HEK293 (cell line): ENCODE results near the gene P2RX6.

Source experiments
- MEIS1 ChIP-seq: sonication (generic); formaldehyde crosslinking; IDR thresholded peaks from 2 replicates; pipeline ENCODE4 v1.8.1; 2022; ENCODE audit warnings: missing genetic modification reagents, mild to moderate bottlenecking, borderline replicate concordance
- ZNF114 ChIP-seq: fragments of 450-650 bp; formaldehyde crosslinking; IDR thresholded peaks from 2 replicates; pipeline ENCODE4 v1.5.0; 2017; ENCODE audit warnings: missing biosample characterization, missing genetic modification characterization
- ZNF202 ChIP-seq: fragments of 450-650 bp; formaldehyde crosslinking; IDR thresholded peaks from 2 replicates; pipeline ENCODE4 v1.5.1; 2016; ENCODE audit warnings: missing biosample characterization, missing genetic modification characterization, borderline replicate concordance
- ZNF521 ChIP-seq: fragments of 450-650 bp; formaldehyde crosslinking; IDR thresholded peaks from 2 replicates; pipeline ENCODE4 v1.5.1; 2017; ENCODE audit warnings: missing biosample characterization, mild to moderate bottlenecking, missing genetic modification characterization
- ZNF76 ChIP-seq: fragments of 450-650 bp; formaldehyde crosslinking; IDR thresholded peaks from 2 replicates; pipeline ENCODE4; 2016; ENCODE audit warnings: low read depth, missing biosample characterization, missing genetic modification characterization, borderline replicate concordance
- TF ChIP-seq, protein P1 (sequence below): fragments of 450-650 bp; formaldehyde crosslinking; IDR thresholded peaks from 2 replicates; pipeline ENCODE4 v1.5.1; 2016; ENCODE audit warnings: missing biosample characterization, missing genetic modification characterization
- TF ChIP-seq, protein P2 (sequence below): IDR thresholded peaks from 2 replicates; pipeline ENCODE4 v1.6.1; 2011; ENCODE audit warnings: mild to moderate bottlenecking, low read depth, low read length, borderline replicate concordance
- TF ChIP-seq, protein P3 (sequence below): fragments of 450-650 bp; formaldehyde crosslinking; IDR thresholded peaks from 2 replicates; pipeline ENCODE4 v1.5.1; 2016; ENCODE audit warnings: missing biosample characterization, missing genetic modification characterization
- TF ChIP-seq, protein P4 (sequence below): fragments of 450-650 bp; formaldehyde crosslinking; IDR thresholded peaks from 2 replicates; pipeline ENCODE4 v1.5.0; 2017; ENCODE audit warnings: missing biosample characterization, missing genetic modification characterization, borderline replicate concordance

DNA sequence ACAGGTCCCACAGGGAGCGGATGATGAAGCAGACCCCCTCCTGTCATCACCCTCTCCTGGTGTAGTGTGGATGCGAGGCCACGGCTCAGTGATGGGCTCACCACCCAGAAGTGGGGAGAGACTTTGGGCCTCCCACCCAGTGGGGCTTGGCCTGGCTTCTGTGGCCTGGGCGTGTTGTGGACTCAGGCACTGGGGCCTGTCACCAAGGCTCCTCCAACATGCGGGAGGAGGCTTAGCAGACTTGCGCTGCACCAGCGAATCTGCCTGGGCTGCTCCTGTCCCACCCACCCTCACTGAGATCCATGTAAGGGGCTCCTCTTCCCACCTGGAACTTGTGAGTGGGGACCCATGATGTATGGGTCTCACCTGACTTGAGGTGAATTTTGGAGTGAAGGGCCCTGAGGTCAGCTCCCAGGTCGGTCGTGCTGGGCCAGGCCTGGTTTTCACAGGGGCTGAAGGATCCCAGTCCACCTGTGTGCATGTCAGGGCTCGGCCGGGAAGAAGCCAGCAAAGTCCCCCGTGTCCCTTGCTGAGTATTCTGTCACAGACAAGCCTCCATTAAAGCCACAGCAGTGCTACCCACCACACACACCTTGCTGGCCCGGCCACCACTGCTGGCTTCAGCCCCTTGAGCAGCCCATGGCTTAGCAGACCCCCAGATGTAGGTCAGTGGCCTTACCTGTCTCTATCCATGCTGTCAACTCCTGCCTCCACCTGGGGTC, 17.3 kb upstream of the P2RX6 start:
- TF ChIP-seq ZNF202 (tag by site-specific recombination) (no peak), MEIS1 (CRISPR knock-in tag) (no peak), ZNF114 (tag by site-specific recombination) (no peak), ZNF521 (no peak), ZNF76 (no peak)
- TF ChIP-seq, protein P1, sequence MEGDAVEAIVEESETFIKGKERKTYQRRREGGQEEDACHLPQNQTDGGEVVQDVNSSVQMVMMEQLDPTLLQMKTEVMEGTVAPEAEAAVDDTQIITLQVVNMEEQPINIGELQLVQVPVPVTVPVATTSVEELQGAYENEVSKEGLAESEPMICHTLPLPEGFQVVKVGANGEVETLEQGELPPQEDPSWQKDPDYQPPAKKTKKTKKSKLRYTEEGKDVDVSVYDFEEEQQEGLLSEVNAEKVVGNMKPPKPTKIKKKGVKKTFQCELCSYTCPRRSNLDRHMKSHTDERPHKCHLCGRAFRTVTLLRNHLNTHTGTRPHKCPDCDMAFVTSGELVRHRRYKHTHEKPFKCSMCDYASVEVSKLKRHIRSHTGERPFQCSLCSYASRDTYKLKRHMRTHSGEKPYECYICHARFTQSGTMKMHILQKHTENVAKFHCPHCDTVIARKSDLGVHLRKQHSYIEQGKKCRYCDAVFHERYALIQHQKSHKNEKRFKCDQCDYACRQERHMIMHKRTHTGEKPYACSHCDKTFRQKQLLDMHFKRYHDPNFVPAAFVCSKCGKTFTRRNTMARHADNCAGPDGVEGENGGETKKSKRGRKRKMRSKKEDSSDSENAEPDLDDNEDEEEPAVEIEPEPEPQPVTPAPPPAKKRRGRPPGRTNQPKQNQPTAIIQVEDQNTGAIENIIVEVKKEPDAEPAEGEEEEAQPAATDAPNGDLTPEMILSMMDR (tag by site-specific recombination) = no peak
- TF ChIP-seq, protein P2, sequence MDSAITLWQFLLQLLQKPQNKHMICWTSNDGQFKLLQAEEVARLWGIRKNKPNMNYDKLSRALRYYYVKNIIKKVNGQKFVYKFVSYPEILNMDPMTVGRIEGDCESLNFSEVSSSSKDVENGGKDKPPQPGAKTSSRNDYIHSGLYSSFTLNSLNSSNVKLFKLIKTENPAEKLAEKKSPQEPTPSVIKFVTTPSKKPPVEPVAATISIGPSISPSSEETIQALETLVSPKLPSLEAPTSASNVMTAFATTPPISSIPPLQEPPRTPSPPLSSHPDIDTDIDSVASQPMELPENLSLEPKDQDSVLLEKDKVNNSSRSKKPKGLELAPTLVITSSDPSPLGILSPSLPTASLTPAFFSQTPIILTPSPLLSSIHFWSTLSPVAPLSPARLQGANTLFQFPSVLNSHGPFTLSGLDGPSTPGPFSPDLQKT = no peak
- TF ChIP-seq, protein P3, sequence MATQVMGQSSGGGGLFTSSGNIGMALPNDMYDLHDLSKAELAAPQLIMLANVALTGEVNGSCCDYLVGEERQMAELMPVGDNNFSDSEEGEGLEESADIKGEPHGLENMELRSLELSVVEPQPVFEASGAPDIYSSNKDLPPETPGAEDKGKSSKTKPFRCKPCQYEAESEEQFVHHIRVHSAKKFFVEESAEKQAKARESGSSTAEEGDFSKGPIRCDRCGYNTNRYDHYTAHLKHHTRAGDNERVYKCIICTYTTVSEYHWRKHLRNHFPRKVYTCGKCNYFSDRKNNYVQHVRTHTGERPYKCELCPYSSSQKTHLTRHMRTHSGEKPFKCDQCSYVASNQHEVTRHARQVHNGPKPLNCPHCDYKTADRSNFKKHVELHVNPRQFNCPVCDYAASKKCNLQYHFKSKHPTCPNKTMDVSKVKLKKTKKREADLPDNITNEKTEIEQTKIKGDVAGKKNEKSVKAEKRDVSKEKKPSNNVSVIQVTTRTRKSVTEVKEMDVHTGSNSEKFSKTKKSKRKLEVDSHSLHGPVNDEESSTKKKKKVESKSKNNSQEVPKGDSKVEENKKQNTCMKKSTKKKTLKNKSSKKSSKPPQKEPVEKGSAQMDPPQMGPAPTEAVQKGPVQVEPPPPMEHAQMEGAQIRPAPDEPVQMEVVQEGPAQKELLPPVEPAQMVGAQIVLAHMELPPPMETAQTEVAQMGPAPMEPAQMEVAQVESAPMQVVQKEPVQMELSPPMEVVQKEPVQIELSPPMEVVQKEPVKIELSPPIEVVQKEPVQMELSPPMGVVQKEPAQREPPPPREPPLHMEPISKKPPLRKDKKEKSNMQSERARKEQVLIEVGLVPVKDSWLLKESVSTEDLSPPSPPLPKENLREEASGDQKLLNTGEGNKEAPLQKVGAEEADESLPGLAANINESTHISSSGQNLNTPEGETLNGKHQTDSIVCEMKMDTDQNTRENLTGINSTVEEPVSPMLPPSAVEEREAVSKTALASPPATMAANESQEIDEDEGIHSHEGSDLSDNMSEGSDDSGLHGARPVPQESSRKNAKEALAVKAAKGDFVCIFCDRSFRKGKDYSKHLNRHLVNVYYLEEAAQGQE (tag by site-specific recombination) = no peak
- TF ChIP-seq, protein P4, sequence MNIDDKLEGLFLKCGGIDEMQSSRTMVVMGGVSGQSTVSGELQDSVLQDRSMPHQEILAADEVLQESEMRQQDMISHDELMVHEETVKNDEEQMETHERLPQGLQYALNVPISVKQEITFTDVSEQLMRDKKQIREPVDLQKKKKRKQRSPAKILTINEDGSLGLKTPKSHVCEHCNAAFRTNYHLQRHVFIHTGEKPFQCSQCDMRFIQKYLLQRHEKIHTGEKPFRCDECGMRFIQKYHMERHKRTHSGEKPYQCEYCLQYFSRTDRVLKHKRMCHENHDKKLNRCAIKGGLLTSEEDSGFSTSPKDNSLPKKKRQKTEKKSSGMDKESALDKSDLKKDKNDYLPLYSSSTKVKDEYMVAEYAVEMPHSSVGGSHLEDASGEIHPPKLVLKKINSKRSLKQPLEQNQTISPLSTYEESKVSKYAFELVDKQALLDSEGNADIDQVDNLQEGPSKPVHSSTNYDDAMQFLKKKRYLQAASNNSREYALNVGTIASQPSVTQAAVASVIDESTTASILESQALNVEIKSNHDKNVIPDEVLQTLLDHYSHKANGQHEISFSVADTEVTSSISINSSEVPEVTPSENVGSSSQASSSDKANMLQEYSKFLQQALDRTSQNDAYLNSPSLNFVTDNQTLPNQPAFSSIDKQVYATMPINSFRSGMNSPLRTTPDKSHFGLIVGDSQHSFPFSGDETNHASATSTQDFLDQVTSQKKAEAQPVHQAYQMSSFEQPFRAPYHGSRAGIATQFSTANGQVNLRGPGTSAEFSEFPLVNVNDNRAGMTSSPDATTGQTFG (tag by site-specific recombination) = no peak
